ENCODE data around the gene URGCP. TPM values are rescaled to one million over a fixed set of nuclear protein-coding genes. Genes with fewer than 3 reads are reported as not detected.
A peak's percentile ranks its signal among the peaks of the same experiment; 100 is the strongest.

The URGCP gene
- total RNA-seq, 1 donor from 2014 or later: 21.1 TPM

DNA sequence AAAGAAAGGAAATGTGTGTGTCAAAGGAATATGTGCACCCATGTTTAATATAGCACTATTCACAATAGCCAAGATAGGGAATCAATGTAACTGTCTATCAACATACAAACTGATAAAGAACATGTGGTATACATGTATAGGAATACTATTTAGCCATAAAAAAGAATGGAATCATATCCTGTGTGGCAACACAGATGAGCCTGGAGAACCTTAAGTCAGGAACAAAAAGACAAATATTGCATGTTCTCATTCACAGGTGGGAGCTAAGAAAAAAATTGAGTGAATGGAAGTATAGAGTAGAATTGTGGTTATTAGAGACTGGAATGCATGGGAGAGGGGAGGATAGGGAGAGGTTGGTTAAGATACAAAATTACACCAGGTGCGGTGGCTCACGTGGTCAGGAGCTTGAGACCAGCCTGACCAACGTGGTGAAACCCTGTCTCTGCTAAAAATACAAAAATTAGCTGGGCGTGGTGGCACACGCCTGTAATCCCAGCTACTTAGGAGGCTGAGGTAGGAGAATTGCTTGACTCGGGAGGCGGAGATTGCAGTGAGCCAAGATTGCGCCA is 10.5 kb downstream of the URGCP start:
- no peak for TF ChIP-seq POLR2A (IDR thresholded peaks at IDR 0.05)
- TF ChIP-seq, protein P1, sequence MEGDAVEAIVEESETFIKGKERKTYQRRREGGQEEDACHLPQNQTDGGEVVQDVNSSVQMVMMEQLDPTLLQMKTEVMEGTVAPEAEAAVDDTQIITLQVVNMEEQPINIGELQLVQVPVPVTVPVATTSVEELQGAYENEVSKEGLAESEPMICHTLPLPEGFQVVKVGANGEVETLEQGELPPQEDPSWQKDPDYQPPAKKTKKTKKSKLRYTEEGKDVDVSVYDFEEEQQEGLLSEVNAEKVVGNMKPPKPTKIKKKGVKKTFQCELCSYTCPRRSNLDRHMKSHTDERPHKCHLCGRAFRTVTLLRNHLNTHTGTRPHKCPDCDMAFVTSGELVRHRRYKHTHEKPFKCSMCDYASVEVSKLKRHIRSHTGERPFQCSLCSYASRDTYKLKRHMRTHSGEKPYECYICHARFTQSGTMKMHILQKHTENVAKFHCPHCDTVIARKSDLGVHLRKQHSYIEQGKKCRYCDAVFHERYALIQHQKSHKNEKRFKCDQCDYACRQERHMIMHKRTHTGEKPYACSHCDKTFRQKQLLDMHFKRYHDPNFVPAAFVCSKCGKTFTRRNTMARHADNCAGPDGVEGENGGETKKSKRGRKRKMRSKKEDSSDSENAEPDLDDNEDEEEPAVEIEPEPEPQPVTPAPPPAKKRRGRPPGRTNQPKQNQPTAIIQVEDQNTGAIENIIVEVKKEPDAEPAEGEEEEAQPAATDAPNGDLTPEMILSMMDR (IDR thresholded peaks at IDR 0.05): no peak
- no peak for TF ChIP-seq POLR2AphosphoS5 (IDR thresholded peaks at IDR 0.05; ENCODE audit: insufficient read depth in 1 of 2, low read depth in 1 of 2)
- Histone ChIP-seq H3K4me1 (peaks cover 15% of the 10 kb centered on the region), H3K27ac (no peak overlapping the region), H3K27me3 (no peaks in the 10 kb centered on the region), H3K4me3 (no peak overlapping the region), H3K9me3 (no peaks in the 10 kb centered on the region), H3K36me3 (no peaks in the 10 kb centered on the region)
- DNase-seq (ENCODE audit: extremely low spot score in 2 of 2): no peak
- intact Hi-C loops (cut with DNase I): no loop called here

DNA sequence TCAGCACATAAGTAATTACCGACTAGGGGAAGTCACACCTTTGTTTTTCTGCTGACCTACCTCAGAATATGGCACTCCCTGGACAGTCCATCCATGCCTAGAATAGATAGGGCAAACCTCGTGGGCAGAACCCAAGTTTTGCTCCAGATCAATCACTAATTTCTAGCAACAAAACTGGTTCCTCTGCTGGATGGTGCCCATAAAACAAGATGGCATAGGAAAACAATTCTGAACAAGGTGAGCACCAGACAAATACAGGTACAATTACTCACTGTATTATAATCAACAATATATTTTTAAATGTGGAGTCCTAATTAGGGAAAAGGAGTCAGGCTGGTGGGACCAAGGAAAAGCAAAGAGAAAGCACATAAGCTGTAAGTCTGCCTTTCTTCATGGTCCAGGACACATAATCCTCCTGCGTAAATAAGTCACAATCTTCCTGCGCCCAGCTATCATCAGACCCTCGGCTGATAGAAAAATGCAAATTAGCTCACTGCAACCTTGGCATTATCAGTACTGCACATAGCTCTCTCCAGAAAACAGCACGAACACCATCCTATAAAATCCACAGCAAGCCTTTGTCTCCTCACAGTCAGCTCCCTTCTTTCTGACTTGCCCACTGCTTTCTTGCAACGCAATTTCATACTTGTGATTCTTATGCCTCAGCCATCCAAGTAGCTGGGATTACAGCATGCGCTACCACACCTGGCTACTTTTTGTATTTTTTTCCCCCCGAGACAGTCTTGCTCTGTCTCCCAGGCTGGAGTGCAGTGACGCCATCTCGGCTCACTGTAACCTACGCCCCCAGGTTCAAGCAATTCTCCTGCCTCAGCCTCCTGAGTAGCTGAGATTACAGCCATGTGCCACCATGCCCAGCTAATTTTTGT is 15.1 kb downstream of the URGCP start:
- intact Hi-C loops (cut with DNase I): no loop called here

DNA sequence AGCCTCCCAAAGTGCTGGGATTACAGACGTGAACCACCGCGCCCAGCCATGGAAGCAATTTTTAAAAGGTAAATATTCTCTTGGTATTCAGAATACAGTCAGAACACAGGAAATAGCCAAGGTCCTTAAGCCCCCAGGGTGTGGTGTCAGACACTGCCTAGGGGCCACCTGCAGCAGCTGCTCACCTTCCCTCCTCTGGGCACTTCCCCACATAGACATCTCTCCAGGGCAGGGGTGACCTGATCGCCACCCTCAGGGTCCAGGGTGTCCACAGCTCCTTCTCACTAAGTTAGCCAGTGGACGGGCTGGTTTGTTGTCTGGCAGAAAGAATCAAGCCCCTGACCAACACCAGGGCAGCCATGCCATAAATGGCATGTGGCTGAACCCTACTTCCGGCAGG is 15.9 kb downstream of the URGCP start:
- no peak overlapping the region for H3K27ac ChIP-seq
- intact Hi-C loops (cut with DNase I): no loop called here

More for the DNA sequence above, 15.1 kb downstream of the URGCP start:
- no peaks in the 10 kb centered on the region for H3K27me3 ChIP-seq
- no peak overlapping the region for H3K4me3 ChIP-seq
- no peak for TF ChIP-seq POLR2AphosphoS5 (IDR thresholded peaks at IDR 0.05; ENCODE audit: insufficient read depth in 1 of 2, low read depth in 1 of 2)
- TF ChIP-seq, protein P1 (IDR thresholded peaks at IDR 0.05): no peak
- TF ChIP-seq POLR2A (IDR thresholded peaks at IDR 0.05): no peak
- H3K9me3 ChIP-seq: no peaks in the 10 kb centered on the region
- no peak overlapping the region for H3K27ac ChIP-seq
- H3K4me1 ChIP-seq: peaks cover 28% of the 10 kb centered on the region
- no peak for DNase-seq (ENCODE audit: extremely low spot score in 2 of 2)
- H3K36me3 ChIP-seq: no peaks in the 10 kb centered on the region

DNA sequence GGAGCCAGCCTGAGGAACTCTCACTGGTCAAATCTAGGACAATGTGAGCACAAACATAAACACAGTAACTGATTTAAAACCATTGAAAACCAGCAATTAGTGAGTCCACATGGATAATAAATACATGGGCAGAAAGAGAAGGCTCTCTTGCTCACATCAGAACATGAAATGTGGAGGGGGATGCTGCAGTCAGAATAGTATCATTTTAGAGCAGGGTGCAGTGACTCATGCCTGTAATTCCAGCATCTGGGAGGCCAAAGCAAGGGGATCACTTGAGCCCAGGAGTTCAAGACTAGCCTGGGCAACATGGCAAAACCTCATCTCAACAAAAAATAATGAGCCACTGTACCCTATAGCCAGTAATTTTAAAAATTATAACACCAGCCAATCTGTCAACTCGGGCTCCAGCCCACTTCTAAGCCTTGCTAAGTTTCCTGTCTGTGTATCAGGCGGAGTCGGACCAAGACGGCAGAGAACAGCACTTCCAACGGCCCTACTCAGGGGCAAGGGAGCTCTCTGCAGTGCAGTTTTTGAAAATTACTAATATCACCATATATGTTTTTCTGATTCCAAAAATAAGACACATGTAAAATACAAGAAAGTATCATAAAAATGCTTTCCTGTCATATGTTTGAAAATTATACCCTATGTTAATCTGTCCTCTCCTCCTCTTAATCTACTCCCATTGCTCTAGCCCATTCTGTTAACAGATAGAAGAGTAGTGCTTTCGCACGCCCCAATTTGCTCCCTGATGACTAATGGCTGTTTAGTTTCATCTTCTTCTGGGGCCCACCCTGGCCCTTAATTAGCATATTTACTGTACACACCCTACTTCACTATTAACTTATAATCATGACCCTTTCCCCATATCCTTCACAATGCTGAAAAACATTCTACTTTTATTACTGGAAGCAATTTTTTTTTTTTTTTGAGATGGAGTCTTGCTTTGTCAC is 17.1 kb downstream of the URGCP start:
- H3K36me3 ChIP-seq: peaks cover 0 to 18% of the 10 kb centered on the region in 2 donors
- H3K27me3 ChIP-seq: no peaks in the 10 kb centered on the region
- no peak overlapping the region for H3K4me3 ChIP-seq
- peak overlapping the region; percentile 16 for H3K27ac ChIP-seq
- no peaks in the 10 kb centered on the region for H3K9me3 ChIP-seq
- TF ChIP-seq POLR2AphosphoS5 (IDR thresholded peaks at IDR 0.05; ENCODE audit: insufficient read depth in 1 of 2, low read depth in 1 of 2) (no peak), POLR2A (IDR thresholded peaks at IDR 0.05) (no peak)
- TF ChIP-seq, protein P1 (IDR thresholded peaks at IDR 0.05): no peak
- intact Hi-C loops (cut with DNase I): no loop called here
- peaks cover 28% of the 10 kb centered on the region for H3K4me1 ChIP-seq
- DNase-seq (ENCODE audit: extremely low spot score in 2 of 2): no peak

More for the DNA sequence above, 15.9 kb downstream of the URGCP start:
- TF ChIP-seq POLR2AphosphoS5 (IDR thresholded peaks at IDR 0.05; ENCODE audit: insufficient read depth in 1 of 2, low read depth in 1 of 2): no peak
- no peak for TF ChIP-seq POLR2A (IDR thresholded peaks at IDR 0.05)
- TF ChIP-seq, protein P1 (IDR thresholded peaks at IDR 0.05): no peak
- peaks cover 0 to 8% of the 10 kb centered on the region in 2 donors for H3K36me3 ChIP-seq
- no peak overlapping the region for H3K4me3 ChIP-seq
- H3K9me3 ChIP-seq: no peaks in the 10 kb centered on the region
- H3K27me3 ChIP-seq: no peaks in the 10 kb centered on the region
- peaks cover 28% of the 10 kb centered on the region for H3K4me1 ChIP-seq
- DNase-seq (ENCODE audit: extremely low spot score in 2 of 2): no peak
